ENCODE data around the gene SMIM44. TPM values are rescaled to one million over a fixed set of nuclear protein-coding genes. Genes with fewer than 3 reads are reported as not detected.
A peak's percentile ranks its signal among the peaks of the same experiment; 100 is the strongest.

Gene SMIM44
- total RNA-seq, 1 donor from 2014 or later, result not detected

DNA sequence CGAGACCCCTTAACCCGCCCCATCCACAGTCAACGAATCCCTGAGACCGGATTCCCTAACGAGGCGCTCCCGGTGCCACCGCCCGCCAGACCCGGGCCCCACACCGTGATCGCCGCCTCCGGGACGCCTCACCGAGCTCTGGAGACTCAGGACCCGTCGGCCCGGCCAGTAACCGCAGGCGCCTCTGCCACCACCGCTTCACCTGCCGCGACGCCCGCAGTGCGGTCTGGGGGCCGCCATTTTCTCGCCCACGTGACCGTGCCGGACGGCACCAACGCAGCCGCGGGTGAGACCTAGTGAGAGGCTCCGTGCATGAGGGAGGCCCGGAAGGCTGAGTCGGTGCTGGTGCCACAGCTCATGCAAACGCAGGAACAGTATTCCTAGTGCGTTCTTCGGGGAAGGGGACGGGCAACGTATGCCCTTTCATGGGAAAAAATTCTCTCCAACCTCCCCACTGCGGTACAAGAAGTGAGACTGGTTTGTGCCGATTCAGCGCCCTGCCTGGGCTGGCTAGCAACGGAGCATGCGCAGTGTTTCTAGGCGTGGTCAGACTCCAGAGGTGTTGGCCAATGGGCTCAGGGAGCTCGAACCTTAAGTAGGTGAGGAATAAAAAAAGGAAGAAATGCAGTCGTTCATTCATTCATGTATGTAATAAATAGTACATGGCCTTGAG is 17.3 kb upstream of the SMIM44 start, which contains the start of gene DOHH:
Gene DOHH (minus strand): TSS at position 246 of the 673 bp plus-strand sequence. CDS start 3,860 bp downstream, outside the sequence.
- Mint-ChIP-seq H3K36me3 (ENCODE audit: unreplicated experiment) (no peaks in the 10 kb centered on the region), H3K9me3 (ENCODE audit: unreplicated experiment) (peaks cover 2% of the 10 kb centered on the region), H3K4me3 (ENCODE audit: unreplicated experiment) (peak within 1 kb of the TSS; percentile 98), H3K4me1 (ENCODE audit: low read depth, unreplicated experiment) (peaks cover 2% of the 10 kb centered on the region), H3K27me3 (ENCODE audit: unreplicated experiment) (peaks cover 4% of the 10 kb centered on the region), H3K27ac (ENCODE audit: unreplicated experiment) (peak within 1 kb of the TSS; percentile 98)
- TF ChIP-seq CTCF (IDR thresholded peaks at IDR 0.05; ENCODE audit: partially characterized antibody, unreplicated experiment), result no peak
- DNase-seq, result peak; percentile 96

GRCh38 chr19:3499738-3500428 is 16.6 kb upstream of the SMIM44 start:
- peak overlapping the region; percentile 43 for H3K27ac Mint-ChIP-seq (ENCODE audit: unreplicated experiment)
- no peaks in the 10 kb centered on the region for H3K36me3 Mint-ChIP-seq (ENCODE audit: unreplicated experiment)
- peak overlapping the region; percentile 98 for H3K4me3 Mint-ChIP-seq (ENCODE audit: unreplicated experiment)
- TF ChIP-seq CTCF (IDR thresholded peaks at IDR 0.05; ENCODE audit: partially characterized antibody, unreplicated experiment), result no peak
- H3K4me1 Mint-ChIP-seq (ENCODE audit: low read depth, unreplicated experiment), result peaks cover 2% of the 10 kb centered on the region
- peaks cover 2% of the 10 kb centered on the region for H3K9me3 Mint-ChIP-seq (ENCODE audit: unreplicated experiment)
- no peak for DNase-seq
- peaks cover 4% of the 10 kb centered on the region for H3K27me3 Mint-ChIP-seq (ENCODE audit: unreplicated experiment)

- Mint-ChIP-seq H3K4me3 (ENCODE audit: unreplicated experiment) (no peak overlapping the region), H3K27ac (ENCODE audit: unreplicated experiment) (peak overlapping the region; percentile 33), H3K9me3 (ENCODE audit: unreplicated experiment) (no peaks in the 10 kb centered on the region), H3K4me1 (ENCODE audit: low read depth, unreplicated experiment) (peaks cover 2% of the 10 kb centered on the region), H3K27me3 (ENCODE audit: unreplicated experiment) (peaks cover 4% of the 10 kb centered on the region), H3K36me3 (ENCODE audit: unreplicated experiment) (no peaks in the 10 kb centered on the region)
- no peak for TF ChIP-seq CTCF (IDR thresholded peaks at IDR 0.05; ENCODE audit: partially characterized antibody, unreplicated experiment)
- DNase-seq, result no peak
These were observed 14.7 kb upstream of the SMIM44 start for GRCh38 chr19:3497757-3498520.

DNA sequence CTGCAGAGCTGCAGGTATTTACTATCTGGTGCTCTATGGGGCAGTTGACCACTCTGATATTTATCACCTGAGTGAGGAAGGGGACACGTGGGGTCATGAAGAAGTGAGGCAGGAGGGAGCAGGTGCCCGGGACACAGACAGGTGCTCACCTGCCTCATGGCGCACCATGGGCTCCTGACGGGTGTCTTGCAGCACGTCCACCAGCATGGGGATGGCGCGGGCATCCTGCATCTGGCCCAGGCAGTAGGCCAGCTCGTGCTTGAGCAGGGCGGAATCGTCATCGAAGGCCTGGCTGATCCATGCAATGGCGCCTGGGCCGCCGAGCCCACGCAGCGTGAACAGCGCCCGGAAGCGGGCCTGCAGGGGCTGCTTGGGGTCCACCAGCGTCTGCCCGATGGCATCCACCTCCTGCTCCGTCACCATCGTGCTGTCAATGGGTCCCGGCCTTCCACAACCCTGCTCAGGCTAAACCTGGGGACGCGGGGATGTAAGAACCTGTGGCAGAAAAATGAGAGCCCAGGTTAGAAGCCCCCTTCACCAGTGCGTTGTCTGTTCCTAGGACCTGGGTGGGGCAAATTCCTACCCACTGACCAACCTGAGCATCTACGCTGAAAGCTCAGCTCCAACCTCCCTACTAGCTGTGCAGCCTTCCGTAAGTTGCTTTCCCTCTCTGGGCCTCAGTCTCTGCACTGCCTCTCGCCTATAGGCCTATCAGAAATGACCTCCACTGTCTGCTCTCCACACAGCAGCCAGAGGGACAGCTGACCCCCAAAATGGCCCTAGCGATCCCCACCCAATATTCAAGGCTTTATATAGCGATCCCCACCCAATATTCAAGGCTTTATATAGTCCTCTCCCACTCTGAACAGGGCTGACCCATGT is 13.4 kb upstream of the SMIM44 start:
- no peak for DNase-seq
- Mint-ChIP-seq H3K27me3 (ENCODE audit: unreplicated experiment) (peaks cover 4% of the 10 kb centered on the region), H3K9me3 (ENCODE audit: unreplicated experiment) (no peaks in the 10 kb centered on the region), H3K27ac (ENCODE audit: unreplicated experiment) (no peak overlapping the region), H3K4me1 (ENCODE audit: low read depth, unreplicated experiment) (peaks cover 2% of the 10 kb centered on the region), H3K4me3 (ENCODE audit: unreplicated experiment) (no peak overlapping the region), H3K36me3 (ENCODE audit: unreplicated experiment) (no peaks in the 10 kb centered on the region)
- no peak for TF ChIP-seq CTCF (IDR thresholded peaks at IDR 0.05; ENCODE audit: partially characterized antibody, unreplicated experiment)
